OCI-M2 (cell line): ENCODE results near the gene IDH2.
"Not testable (repeated sequence)": the region's sequence is repeated elsewhere in the genome, so short reads cannot be mapped to it uniquely, and the experiment has no call there.

Source experiments
- DNase-seq: peaks from one replicate; lab custom pipeline; 2025; ENCODE audit not compliant: unreplicated experiment; lab: John Stamatoyannopoulos, UW

Gene IDH2

GRCh38 chr15:90101969-90102890 lies at the start of gene IDH2:
IDH2 (minus strand) TSS chr15:90102468; CDS start chr15:90102390, 78 bp downstream.
- DNase-seq = peak; percentile 38

GRCh38 chr15:90150551-90150950 lies 48.3 kb upstream of the IDH2 start:
- not testable (repeated sequence) for DNase-seq

GRCh38 chr15:90149609-90150340 lies 47.5 kb upstream of the IDH2 start:
- no peak for DNase-seq

- not testable (repeated sequence) for DNase-seq
These were observed 44.0 kb upstream of the IDH2 start for GRCh38 chr15:90146198-90146761.

- DNase-seq = no peak
These were observed 43.5 kb upstream of the IDH2 start for GRCh38 chr15:90145761-90146160.

- no peak for DNase-seq
These were observed 43.0 kb upstream of the IDH2 start for GRCh38 chr15:90145259-90145658.

GRCh38 chr15:90143166-90143655 lies 40.9 kb upstream of the IDH2 start:
- DNase-seq = peak; percentile 72

- DNase-seq = no peak
These were observed 40.2 kb upstream of the IDH2 start for GRCh38 chr15:90142216-90143165.

- DNase-seq = no peak
These were observed 39.4 kb upstream of the IDH2 start for GRCh38 chr15:90141646-90142045.

GRCh38 chr15:90139549-90139948 lies 37.3 kb upstream of the IDH2 start:
- DNase-seq = not testable (repeated sequence)

- no peak for DNase-seq
These were observed 36.0 kb upstream of the IDH2 start for GRCh38 chr15:90138071-90138833.

- DNase-seq = no peak
These were observed 30.2 kb upstream of the IDH2 start for GRCh38 chr15:90132437-90132836.

GRCh38 chr15:90131848-90132247 lies 29.6 kb upstream of the IDH2 start:
- DNase-seq = no peak

GRCh38 chr15:90130291-90130690 lies 28.0 kb upstream of the IDH2 start:
- no peak for DNase-seq

- DNase-seq = no peak
These were observed 24.5 kb upstream of the IDH2 start for GRCh38 chr15:90126596-90127435.

- no peak for DNase-seq
These were observed 23.8 kb upstream of the IDH2 start for GRCh38 chr15:90126022-90126421.

- DNase-seq = no peak
These were observed 22.2 kb upstream of the IDH2 start for GRCh38 chr15:90124507-90124906.

GRCh38 chr15:90121086-90121485 lies 18.8 kb upstream of the IDH2 start:
- DNase-seq = no peak

GRCh38 chr15:90119367-90119766 lies 17.1 kb upstream of the IDH2 start:
- no peak for DNase-seq
